Urinary bladder (tissue), 4 donors: ENCODE results near the gene HMOX2. TPM values are rescaled to one million over a fixed set of nuclear protein-coding genes. Genes with fewer than 3 reads are reported as not detected.
A peak's percentile ranks its signal among the peaks of the same experiment; 100 is the strongest.

ENCODE experiments used
- DNase-seq: peaks from one replicate; pipeline ENCODE4 v3.0.0-alpha.2; 2015; ENCODE audit errors: extremely low spot score
- H3K27ac ChIP-seq: one replicate; pipeline ENCODE4 v1.5.1; 2013; ENCODE audit warnings: low read depth, mild to moderate bottlenecking, moderate library complexity
- H3K36me3 ChIP-seq: one replicate; pipeline ENCODE4 v1.6.1; 2013; ENCODE audit warnings: mild to moderate bottlenecking, moderate library complexity; ENCODE audit not compliant: insufficient read depth
- H3K4me1 ChIP-seq: one replicate; pipeline ENCODE4 v1.6.1; 2013; ENCODE audit warnings: mild to moderate bottlenecking, moderate library complexity; ENCODE audit not compliant: insufficient read depth
- H3K4me3 ChIP-seq: one replicate; pipeline ENCODE4 v1.5.1; 2013; ENCODE audit warnings: low read depth, low read length
- WGBS: extraction: QIAGEN DNeasy Blood & Tissue Kit; methylation state at CpG from one replicate; pipeline ENCODE4 v1.1.7; 2013; 5-methylcytosine and 5-hydroxymethylcytosine counted together
- polyA plus RNA-seq: library from polyadenylated mRNA; stranded (reverse); fragments of 200-250 nt; gene quantifications from one replicate; pipeline ENCODE4 v1.2.3, GENCODE V29; 2013
- total RNA-seq: library from RNA; depleted of rRNA; stranded (reverse); fragments of >200 nt; gene quantifications from one replicate; pipeline ENCODE4 v1.2.3, GENCODE V29; 2014
- donor health status: healthy with polysubstance abuse.
- donor health status: healthy.

Gene HMOX2
- total and polyA plus RNA-seq, 2 donors: 27.9 to 45.6 TPM

GRCh38 chr16:4531811-4532210 lies 55.6 kb downstream of the HMOX2 start:
- WGBS: 90% methylated on average over 8 of the region's 8 CpGs

GRCh38 chr16:4532238-4532637 lies 56.0 kb downstream of the HMOX2 start:
- 94% methylated on average over 10 of the region's 10 CpGs for WGBS

More at GRCh38 chr16:4531811-4532210, 55.6 kb downstream of the HMOX2 start:
- Histone ChIP-seq H3K36me3 (no peaks in the 10 kb centered on the region), H3K4me1 (no peaks in the 10 kb centered on the region), H3K4me3 (no peak overlapping the region), H3K27ac (no peak overlapping the region)
- no peak for DNase-seq

GRCh38 chr16:4533490-4533889 lies 57.3 kb downstream of the HMOX2 start:
- H3K36me3 ChIP-seq: no peaks in the 10 kb centered on the region
- no peak overlapping the region for H3K27ac ChIP-seq
- no peaks in the 10 kb centered on the region for H3K4me1 ChIP-seq
- WGBS: 71% methylated on average over 6 of the region's 6 CpGs
- H3K4me3 ChIP-seq: no peak overlapping the region
- no peak for DNase-seq

More at GRCh38 chr16:4532238-4532637, 56.0 kb downstream of the HMOX2 start:
- Histone ChIP-seq H3K4me1 (no peaks in the 10 kb centered on the region), H3K27ac (no peak overlapping the region), H3K4me3 (no peak overlapping the region), H3K36me3 (no peaks in the 10 kb centered on the region)
- DNase-seq: no peak

GRCh38 chr16:4534151-4534790 lies 58.1 kb downstream of the HMOX2 start:
- Histone ChIP-seq H3K27ac (no peak overlapping the region), H3K4me1 (no peaks in the 10 kb centered on the region), H3K36me3 (no peaks in the 10 kb centered on the region), H3K4me3 (no peak overlapping the region)
- 84% methylated on average over 13 of the region's 13 CpGs for WGBS
- no peak for DNase-seq

DNA sequence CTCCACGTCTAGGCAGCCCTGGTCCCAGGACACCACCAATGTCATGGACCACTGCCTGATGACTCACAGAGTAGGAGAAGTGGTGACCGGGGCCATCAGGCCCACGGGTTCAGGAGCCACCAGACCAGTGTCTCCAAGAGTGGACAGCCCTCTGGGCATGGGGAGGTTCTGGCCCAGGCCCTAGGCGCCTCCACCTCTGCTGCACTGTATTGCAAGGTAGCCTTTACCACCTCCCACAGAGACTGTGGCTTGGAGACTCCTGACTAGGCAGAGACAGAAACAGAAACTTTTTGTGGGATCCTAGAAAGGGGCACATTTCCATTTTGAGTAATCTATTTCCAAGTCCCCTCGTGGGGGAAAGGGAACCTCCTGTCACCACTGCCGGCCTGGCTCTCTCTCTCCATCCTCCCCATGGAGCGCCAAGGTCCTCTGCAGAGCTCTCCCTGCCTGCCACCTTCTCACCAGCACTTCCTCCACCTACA lies 59.5 kb downstream of the HMOX2 start:
- Histone ChIP-seq H3K36me3 (no peaks in the 10 kb centered on the region), H3K4me3 (no peak overlapping the region), H3K4me1 (no peaks in the 10 kb centered on the region), H3K27ac (no peak overlapping the region)
- no peak for DNase-seq
- WGBS: 82% methylated on average over 7 of the region's 7 CpGs

DNA sequence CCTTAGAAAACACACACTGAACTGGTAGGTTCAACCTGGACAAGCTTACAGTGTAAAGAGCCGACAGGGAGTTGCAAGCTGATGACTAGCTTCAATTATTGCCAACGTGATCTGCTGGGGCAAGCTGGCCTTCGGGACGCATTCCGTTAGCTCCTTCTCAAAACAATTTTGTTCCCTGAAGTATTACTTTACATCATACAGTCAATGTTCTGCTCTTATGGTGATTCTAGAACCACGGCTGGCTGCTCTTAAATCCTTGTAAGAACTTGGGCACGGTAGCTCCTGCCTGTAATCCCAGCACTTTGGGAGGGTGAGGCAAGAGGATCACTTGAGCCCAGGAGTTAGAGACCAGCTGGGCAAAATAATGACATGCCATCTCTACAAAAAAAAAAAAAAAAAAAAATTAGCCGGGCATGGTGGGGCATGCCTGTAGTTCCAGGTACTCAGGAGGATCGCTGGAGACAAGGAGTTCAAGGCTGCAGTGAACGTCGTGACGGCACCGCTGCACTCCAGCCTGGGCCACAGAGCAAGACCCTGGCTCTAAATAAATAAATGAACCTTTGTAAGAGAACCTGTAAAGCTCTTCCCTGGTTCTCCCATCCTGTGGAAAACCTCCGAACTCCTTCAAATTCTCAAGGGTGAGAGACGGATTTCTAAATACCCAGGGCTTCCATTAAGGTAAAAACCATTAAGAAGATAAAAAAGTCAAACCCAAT lies 60.4 kb downstream of the HMOX2 start:
- Histone ChIP-seq H3K27ac (no peak overlapping the region), H3K4me1 (no peaks in the 10 kb centered on the region), H3K4me3 (no peak overlapping the region), H3K36me3 (no peaks in the 10 kb centered on the region)
- 92% methylated on average over 15 of the region's 15 CpGs for WGBS
- DNase-seq: no peak

- H3K27ac ChIP-seq: no peak overlapping the region
- DNase-seq: no peak
- WGBS: 11% methylated on average over 75 of the region's 75 CpGs
- no peaks in the 10 kb centered on the region for H3K4me1 ChIP-seq
- peak overlapping the region; percentile 82 for H3K4me3 ChIP-seq
- no peaks in the 10 kb centered on the region for H3K36me3 ChIP-seq
Measured at GRCh38 chr16:4537376-4538343, 61.5 kb downstream of the HMOX2 start.

DNA sequence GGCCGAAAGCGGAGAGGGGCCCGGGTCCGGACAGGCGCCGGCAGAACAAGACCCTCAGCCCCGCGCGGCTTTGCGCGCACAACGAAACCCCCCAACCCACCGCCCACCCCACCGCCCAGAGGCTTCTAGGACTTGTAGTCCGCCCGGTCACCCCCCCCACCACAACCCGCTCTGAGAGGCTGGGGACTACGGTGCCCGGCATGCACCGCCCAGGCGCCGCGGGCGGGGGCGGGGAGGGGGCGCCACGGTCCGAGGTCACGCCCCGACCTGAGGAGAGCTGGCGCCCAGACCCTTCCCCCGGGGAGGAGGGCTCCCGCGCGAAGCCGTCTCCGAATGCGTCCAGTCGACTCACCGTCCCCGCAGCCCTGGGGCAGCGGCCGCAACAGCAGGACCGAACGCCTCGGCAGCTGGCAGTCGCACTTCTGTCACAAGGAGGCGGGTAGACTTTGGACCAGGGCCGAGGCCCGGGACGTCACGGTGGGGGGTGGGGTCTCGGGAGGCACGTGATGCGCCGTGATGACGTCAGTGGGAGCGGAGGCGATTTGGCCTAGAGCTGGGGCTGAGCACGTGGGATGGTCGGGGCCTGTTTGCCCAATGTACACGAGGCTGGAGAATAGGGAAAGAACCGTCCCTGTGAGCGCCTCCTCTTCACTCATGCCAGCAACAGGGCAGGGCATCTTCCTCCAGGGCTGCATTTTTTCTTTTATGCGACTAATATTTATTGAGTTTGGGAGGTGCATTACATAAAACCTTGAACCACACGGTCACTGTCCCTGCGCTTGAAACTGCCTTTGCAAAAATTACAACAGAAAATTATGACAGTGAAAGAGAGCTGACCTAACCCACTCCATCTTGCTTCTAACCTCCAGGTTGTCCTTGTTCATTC lies 62.4 kb downstream of the HMOX2 start, which contains the start of gene CDIP1:
TSS of gene CDIP1 (minus strand) at position 424 of the 886 bp plus-strand sequence. CDS start 24,643 bp downstream, outside the sequence.
- WGBS: 5% methylated on average over 61 of the region's 67 CpGs
- peak within 1 kb of the TSS; percentile 82 for H3K4me3 ChIP-seq
- H3K27ac ChIP-seq: no peak within 1 kb of the TSS
- no peaks in the 10 kb centered on the region for H3K36me3 ChIP-seq
- peak; percentile 85 for DNase-seq
- no peaks in the 10 kb centered on the region for H3K4me1 ChIP-seq

GRCh38 chr16:4539716-4540284 lies 63.6 kb downstream of the HMOX2 start:
- no peak overlapping the region for H3K4me3 ChIP-seq
- DNase-seq: no peak
- no peak overlapping the region for H3K27ac ChIP-seq
- no peaks in the 10 kb centered on the region for H3K4me1 ChIP-seq
- H3K36me3 ChIP-seq: no peaks in the 10 kb centered on the region
- 100% methylated on average over 2 of the region's 2 CpGs for WGBS

- H3K4me3 ChIP-seq: no peak overlapping the region
- H3K4me1 ChIP-seq: no peaks in the 10 kb centered on the region
- H3K36me3 ChIP-seq: no peaks in the 10 kb centered on the region
- no peak for DNase-seq
- H3K27ac ChIP-seq: no peak overlapping the region
- WGBS: 76% methylated on average over 8 of the region's 8 CpGs
Measured at GRCh38 chr16:4544473-4544872, 68.3 kb downstream of the HMOX2 start.

- H3K27ac ChIP-seq: no peak overlapping the region
- WGBS: 81% methylated on average over 13 of the region's 13 CpGs
Measured at GRCh38 chr16:4548124-4548523, 71.9 kb downstream of the HMOX2 start.

DNA sequence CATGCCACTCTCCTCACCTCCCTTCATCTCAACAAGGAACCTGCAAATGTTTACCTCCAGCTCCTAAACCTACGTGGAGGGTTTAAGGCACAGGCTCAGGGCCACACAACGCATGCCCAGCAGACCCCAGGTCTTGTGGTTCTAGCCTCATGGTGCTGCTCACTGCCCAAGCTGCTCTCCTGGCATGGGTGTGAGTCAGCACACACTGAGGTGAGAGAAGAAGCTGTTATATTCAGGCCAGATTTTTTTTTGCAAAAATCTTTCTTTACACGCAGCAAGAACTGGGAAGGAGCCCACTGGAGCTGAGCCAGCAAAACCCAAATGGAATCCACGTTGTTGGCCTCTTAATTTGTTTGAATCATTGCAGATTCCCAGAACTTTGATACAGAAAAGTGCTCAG lies 74.4 kb downstream of the HMOX2 start:
- WGBS: 40% methylated on average over 4 of the region's 4 CpGs
- Histone ChIP-seq H3K27ac (no peak overlapping the region), H3K36me3 (no peaks in the 10 kb centered on the region), H3K4me3 (no peak overlapping the region), H3K4me1 (no peaks in the 10 kb centered on the region)
- no peak for DNase-seq

More at GRCh38 chr16:4548124-4548523, 71.9 kb downstream of the HMOX2 start:
- no peaks in the 10 kb centered on the region for H3K4me1 ChIP-seq
- no peak for DNase-seq
- H3K4me3 ChIP-seq: no peak overlapping the region
- H3K36me3 ChIP-seq: no peaks in the 10 kb centered on the region
